SK-N-SH (cell line): Measurements from ENCODE around the gene NFATC4. TPM values are rescaled to one million over a fixed set of nuclear protein-coding genes. Genes with fewer than 3 reads are reported as not detected.

ENCODE experiments used
- CTCF ChIA-PET: fragments of 300-600, 350-600 bp; formaldehyde crosslinking; extraction: SDS; loops from one replicate; lab custom pipeline; 2021; lab: Yijun Ruan, JAX
- POLR2A ChIA-PET: fragments of 350-600 bp; sonication (Branson Sonifier 250); formaldehyde crosslinking; extraction: SDS; loops from one replicate; lab custom pipeline; 2020; ENCODE audit warnings: antibody characterized with exemption, inconsistent platforms; lab: Yijun Ruan, JAX
- DNase-seq: peaks from one replicate; pipeline ENCODE4 v3.0.0; 2012
- H2AFZ ChIP-seq: fragments of 200-600 bp; sonication (generic); 2 replicates; pipeline ENCODE4 v1.8.1; 2016; ENCODE audit warnings: antibody characterized with exemption, mild to moderate bottlenecking, low read depth
- H3F3A ChIP-seq: fragments of 200-600 bp; sonication (generic); replicated peaks from 2 replicates; pipeline ENCODE3; 2016; ENCODE audit warnings: antibody characterized with exemption, mild to moderate bottlenecking; ENCODE audit not compliant: insufficient read depth
- H3K27ac ChIP-seq, 2 experiments: fragments of 200-500 bp in 1 of 2; fragments of 200-600 bp in 1 of 2; sonication (Bioruptor generic) in 1 of 2; sonication (generic), shearing (Covaris generic) in 1 of 2; 2 replicates each; pipeline versions ENCODE4 v1.5.1 to v1.6.1; 2014 to 2016; ENCODE audit warnings: low read depth in 2 of 2, inconsistent platforms in 1 of 2, low read length in 1 of 2, mild to moderate bottlenecking in 1 of 2, mixed read lengths in 1 of 2
- H3K27me3 ChIP-seq: fragments of 200-600 bp; sonication (generic), shearing (Covaris generic); 2 replicates; pipeline ENCODE4 v1.6.1; 2016; ENCODE audit warnings: mixed run types; ENCODE audit not compliant: insufficient read depth
- H3K36me3 ChIP-seq, 2 experiments: fragments of 200-500 bp in 1 of 2; fragments of 200-600 bp in 1 of 2; sonication (Bioruptor generic) in 1 of 2; sonication (generic) in 1 of 2; replicated peaks in 1 of 2; 2 replicates each; pipeline versions ENCODE3 to v1.5.1; 2014 to 2016; ENCODE audit warnings: low read length in 1 of 2, mild to moderate bottlenecking in 1 of 2; ENCODE audit not compliant: insufficient read depth in 2 of 2, control insufficient read depth in 1 of 2
- H3K4me1 ChIP-seq, 2 experiments: fragments of 200-500 bp in 1 of 2; fragments of 200-600 bp in 1 of 2; sonication (Bioruptor generic) in 1 of 2; sonication (generic), shearing (Covaris generic) in 1 of 2; 2 replicates each; pipeline versions ENCODE4 v1.5.1 to v1.6.1; 2014 to 2016; ENCODE audit warnings: low read depth in 1 of 2, low read length in 1 of 2, mixed run types in 1 of 2; ENCODE audit not compliant: insufficient read depth in 2 of 2, control insufficient read depth in 1 of 2
- H3K4me2 ChIP-seq: fragments of 200-600 bp; sonication (generic), shearing (Covaris generic); 2 replicates; pipeline ENCODE4 v1.6.1; 2017; ENCODE audit warnings: mixed run types
- H3K4me3 ChIP-seq, 2 experiments: fragments of 200-500 bp in 1 of 2; fragments of 200-600 bp in 1 of 2; sonication (Bioruptor generic) in 1 of 2; sonication (generic), shearing (Covaris generic) in 1 of 2; 2 replicates each; pipeline versions ENCODE4 v1.5.1 to v1.8.1; 2014 to 2016; ENCODE audit warnings: low read depth in 2 of 2, inconsistent platforms in 1 of 2, low read length in 1 of 2, mild to moderate bottlenecking in 1 of 2, mixed read lengths in 1 of 2, moderate library complexity in 1 of 2
- H3K79me2 ChIP-seq: fragments of 200-600 bp; sonication (generic); 2 replicates; pipeline ENCODE4 v1.8.1; 2017; ENCODE audit warnings: mild to moderate bottlenecking; ENCODE audit not compliant: insufficient read depth
- H3K9ac ChIP-seq: fragments of 200-600 bp; sonication (generic); 2 replicates; pipeline ENCODE4 v1.6.1; 2017; ENCODE audit warnings: mixed run types
- H3K9me2 ChIP-seq: fragments of 200-600 bp; sonication (generic); 2 replicates; pipeline ENCODE4 v1.6.1; 2017; ENCODE audit warnings: mixed run types
- H3K9me3 ChIP-seq: fragments of 200-600 bp; sonication (generic); 2 replicates; pipeline ENCODE4 v1.6.1; 2017; ENCODE audit warnings: mixed run types, mild to moderate bottlenecking, moderate library complexity
- H4K20me1 ChIP-seq: fragments of 200-600 bp; sonication (generic); 2 replicates; pipeline ENCODE4 v1.6.1; 2017; ENCODE audit warnings: mild to moderate bottlenecking, mixed run types; ENCODE audit not compliant: insufficient read depth
- ELF1 ChIP-seq: IDR thresholded peaks from 2 replicates; pipeline ENCODE4 v1.4.0; 2012
- EP300 ChIP-seq, 2 experiments: IDR thresholded peaks; 2 replicates each; pipeline versions ENCODE4 v1.4.0 to v1.6.1; 2012; ENCODE audit warnings: borderline replicate concordance in 1 of 2, low read depth in 1 of 2, low read length in 1 of 2
- FOSL2 ChIP-seq: IDR thresholded peaks from 2 replicates; pipeline ENCODE4 v1.4.0; 2012; ENCODE audit warnings: low read depth, mild to moderate bottlenecking, moderate library complexity, borderline replicate concordance
- FOXJ3 ChIP-seq: sonication (generic); formaldehyde crosslinking; IDR thresholded peaks from 2 replicates; pipeline ENCODE4 v1.5.1; 2020; ENCODE audit warnings: mild to moderate bottlenecking, missing genetic modification reagents
- GATA2 ChIP-seq: sonication (generic); formaldehyde crosslinking; IDR thresholded peaks from 2 replicates; pipeline ENCODE4 v1.5.0; 2020; ENCODE audit warnings: mild to moderate bottlenecking, missing genetic modification reagents
- JUND ChIP-seq: IDR thresholded peaks from 2 replicates; pipeline ENCODE4 v1.4.0; 2012
- MEF2A ChIP-seq: IDR thresholded peaks from 2 replicates; pipeline ENCODE4 v1.4.0; 2012; ENCODE audit warnings: low read depth, borderline replicate concordance
- MXI1 ChIP-seq: IDR thresholded peaks from 2 replicates; pipeline ENCODE4 v1.6.1; 2012; ENCODE audit warnings: mild to moderate bottlenecking, low read depth, low read length, improper control_type of control experiment
- RFX5 ChIP-seq: IDR thresholded peaks from 2 replicates; pipeline ENCODE4 v1.6.1; 2012; ENCODE audit warnings: mild to moderate bottlenecking, improper control_type of control experiment, low read length
- SIN3A ChIP-seq: IDR thresholded peaks from 2 replicates; pipeline ENCODE4 v1.6.1; 2012; ENCODE audit warnings: low read depth, mild to moderate bottlenecking, low read length, moderate library complexity, borderline replicate concordance
- SMC3 ChIP-seq: IDR thresholded peaks from 2 replicates; pipeline ENCODE4 v1.6.1; 2012; ENCODE audit warnings: low read depth, low read length, improper control_type of control experiment
- TAF1 ChIP-seq: IDR thresholded peaks from 2 replicates; pipeline ENCODE4 v1.6.1; 2012; ENCODE audit warnings: low read depth, mild to moderate bottlenecking, low read length, moderate library complexity, borderline replicate concordance
- TCF12 ChIP-seq: IDR thresholded peaks from 2 replicates; pipeline ENCODE4 v1.4.0; 2012
- TEAD4 ChIP-seq: IDR thresholded peaks from 2 replicates; pipeline ENCODE4 v1.4.0; 2012; ENCODE audit warnings: mild to moderate bottlenecking, borderline replicate concordance; ENCODE audit not compliant: insufficient read depth
- WGBS: methylation state at CpG from one replicate; pipeline ENCODE4 v1.1.6; 2017; ENCODE audit warnings: low lambda C conversion rate; 5-methylcytosine and 5-hydroxymethylcytosine counted together
- polyA plus RNA-seq, 3 experiments: library from polyadenylated mRNA; depleted of rRNA; stranded (reverse); fragments of >200 nt; gene quantifications; 2 replicates each; pipeline ENCODE4 v1.2.3, GENCODE V29; 2012
- TF ChIP-seq, protein P1 (sequence below): fragments of 200-600 bp; sonication (generic); IDR thresholded peaks from 2 replicates; pipeline ENCODE4 v1.6.1; 2017; ENCODE audit warnings: antibody characterized with exemption, mild to moderate bottlenecking, moderate library complexity
- TF ChIP-seq, protein P2 (sequence below): fragments of 150-350 bp; IDR thresholded peaks from 2 replicates; pipeline ENCODE4 v1.6.1; 2016; ENCODE audit warnings: mild to moderate bottlenecking, low read depth, low read length
- TF ChIP-seq, protein P3 (sequence below): IDR thresholded peaks from 2 replicates; pipeline ENCODE4 v1.4.0; 2012; ENCODE audit warnings: low read depth, borderline replicate concordance
- TF ChIP-seq, protein P4 (sequence below): IDR thresholded peaks from 2 replicates; pipeline ENCODE4 v1.4.0; 2012; ENCODE audit warnings: low read depth, borderline replicate concordance
- TF ChIP-seq, protein P5 (sequence below): fragments of 150-350 bp; IDR thresholded peaks from 2 replicates; pipeline ENCODE4 v1.6.1; 2017; ENCODE audit warnings: antibody characterized with exemption, low read length, low read depth, borderline replicate concordance
- TF ChIP-seq, protein P6 (sequence below): IDR thresholded peaks from 2 replicates; pipeline ENCODE4 v1.4.0; 2012; ENCODE audit warnings: low read depth

The NFATC4 gene
- polyA plus RNA-seq, 1 of the 3 experiments (the other 2 are of a cell fraction) = 25.3 TPM

DNA sequence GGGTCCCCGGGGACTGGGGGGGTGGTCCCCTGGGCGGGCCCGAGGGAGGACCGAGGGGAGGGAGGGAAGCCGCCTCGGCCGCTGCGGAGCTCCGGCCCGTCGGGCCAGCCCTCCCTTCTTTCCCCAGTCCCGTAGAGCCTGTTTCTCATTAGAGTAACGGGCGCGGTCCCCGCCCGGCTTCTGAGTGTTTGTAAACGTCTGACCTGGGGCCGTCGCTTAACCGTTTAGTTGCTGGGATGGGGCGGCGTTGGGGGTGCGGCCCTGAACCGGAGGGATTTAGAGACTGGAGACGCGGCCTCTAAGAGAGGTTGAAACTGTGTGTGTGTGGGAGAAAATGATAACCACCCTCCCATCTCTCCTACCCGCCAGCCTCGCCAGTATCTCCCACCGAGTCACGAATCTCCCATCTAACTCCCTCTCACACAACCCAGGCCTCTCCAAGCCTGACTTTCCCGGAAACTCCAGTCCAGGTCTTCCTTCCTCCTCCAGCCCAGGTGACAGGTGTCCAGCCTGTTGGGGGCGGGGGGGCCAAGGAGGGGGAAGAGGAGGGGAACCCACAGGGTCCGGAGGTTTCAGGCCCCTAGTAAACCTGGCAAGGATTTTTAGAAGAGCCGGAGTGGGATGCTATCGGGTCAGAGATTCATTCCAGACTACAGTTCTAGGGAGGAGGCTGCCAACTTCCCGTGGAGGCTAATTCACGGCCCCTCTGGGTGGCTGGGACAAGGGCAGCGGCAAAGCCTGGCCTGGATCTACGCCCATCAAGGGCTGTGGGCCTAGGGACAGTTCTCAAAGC, 1.1 kb upstream of the NFATC4 start:
- peak overlapping the region; percentile 85 to 86 for H3K4me3 ChIP-seq
- no peaks in the 10 kb centered on the region for H4K20me1 ChIP-seq
- peak overlapping the region; percentile 93 for H2AFZ ChIP-seq
- H3K4me2 ChIP-seq = peak overlapping the region; percentile 100
- peak overlapping the region; percentile 93 to 99 for H3K27ac ChIP-seq
- ChIA-PET CTCF (interaction anchor here (0.7 to 2.4 kb wide), 32 partner anchors 8 to 143 kb away, joined by 3 to 275 read pairs (median 11); partner anchors contain the start of genes CBLN3, CIDEB, KHNYN and LTB4R2), POLR2A (interaction anchor here (0.8 to 2.3 kb wide), 7 partner anchors 23 to 133 kb away, joined by 3 to 37 read pairs (median 5); partner anchors contain the start of genes CBLN3, KHNYN and SDR39U1)
- DNase-seq = peak; percentile 85
- H3K4me1 ChIP-seq = peaks cover 14 to 25% of the 10 kb centered on the region in 2 experiments; a peak in 3 of 4 replicates
- no peaks in the 10 kb centered on the region for H3K79me2 ChIP-seq
- peaks cover 23% of the 10 kb centered on the region for H3F3A ChIP-seq
- H3K9me3 ChIP-seq = no peaks in the 10 kb centered on the region
- H3K9me2 ChIP-seq = no peaks in the 10 kb centered on the region
- H3K27me3 ChIP-seq = no peaks in the 10 kb centered on the region
- no peaks in the 10 kb centered on the region for H3K36me3 ChIP-seq
- peak overlapping the region; percentile 62 for H3K9ac ChIP-seq
- 2% methylated on average over 26 of the region's 40 CpGs for WGBS
- no peak for TF ChIP-seq TEAD4
- no peak for TF ChIP-seq GATA2
- no peak for TF ChIP-seq ELF1
- 0 out of 2 replicates have a peak, but pooled peaks have one; percentile 57 for TF ChIP-seq SIN3A
- TF ChIP-seq EP300 (IDR thresholded peaks at IDR 0.05; ENCODE audit: borderline replicate concordance in 1 of 2, low read depth in 1 of 2, low read length in 1 of 2) = peak; percentile 53 to 62; a peak in 2 of 4 replicates
- 0 out of 2 replicates have a peak, but pooled peaks have one; percentile 11 for TF ChIP-seq MXI1
- peak; percentile 90 for TF ChIP-seq TCF12
- TF ChIP-seq, protein P1, sequence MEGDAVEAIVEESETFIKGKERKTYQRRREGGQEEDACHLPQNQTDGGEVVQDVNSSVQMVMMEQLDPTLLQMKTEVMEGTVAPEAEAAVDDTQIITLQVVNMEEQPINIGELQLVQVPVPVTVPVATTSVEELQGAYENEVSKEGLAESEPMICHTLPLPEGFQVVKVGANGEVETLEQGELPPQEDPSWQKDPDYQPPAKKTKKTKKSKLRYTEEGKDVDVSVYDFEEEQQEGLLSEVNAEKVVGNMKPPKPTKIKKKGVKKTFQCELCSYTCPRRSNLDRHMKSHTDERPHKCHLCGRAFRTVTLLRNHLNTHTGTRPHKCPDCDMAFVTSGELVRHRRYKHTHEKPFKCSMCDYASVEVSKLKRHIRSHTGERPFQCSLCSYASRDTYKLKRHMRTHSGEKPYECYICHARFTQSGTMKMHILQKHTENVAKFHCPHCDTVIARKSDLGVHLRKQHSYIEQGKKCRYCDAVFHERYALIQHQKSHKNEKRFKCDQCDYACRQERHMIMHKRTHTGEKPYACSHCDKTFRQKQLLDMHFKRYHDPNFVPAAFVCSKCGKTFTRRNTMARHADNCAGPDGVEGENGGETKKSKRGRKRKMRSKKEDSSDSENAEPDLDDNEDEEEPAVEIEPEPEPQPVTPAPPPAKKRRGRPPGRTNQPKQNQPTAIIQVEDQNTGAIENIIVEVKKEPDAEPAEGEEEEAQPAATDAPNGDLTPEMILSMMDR = no peak
- no peak for TF ChIP-seq SMC3
- 0 out of 2 replicates have a peak, but pooled peaks have one; percentile 21 for TF ChIP-seq RFX5
- TF ChIP-seq, protein P2, sequence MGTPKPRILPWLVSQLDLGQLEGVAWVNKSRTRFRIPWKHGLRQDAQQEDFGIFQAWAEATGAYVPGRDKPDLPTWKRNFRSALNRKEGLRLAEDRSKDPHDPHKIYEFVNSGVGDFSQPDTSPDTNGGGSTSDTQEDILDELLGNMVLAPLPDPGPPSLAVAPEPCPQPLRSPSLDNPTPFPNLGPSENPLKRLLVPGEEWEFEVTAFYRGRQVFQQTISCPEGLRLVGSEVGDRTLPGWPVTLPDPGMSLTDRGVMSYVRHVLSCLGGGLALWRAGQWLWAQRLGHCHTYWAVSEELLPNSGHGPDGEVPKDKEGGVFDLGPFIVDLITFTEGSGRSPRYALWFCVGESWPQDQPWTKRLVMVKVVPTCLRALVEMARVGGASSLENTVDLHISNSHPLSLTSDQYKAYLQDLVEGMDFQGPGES = no peak
- TF ChIP-seq TAF1 = peak; percentile 52
- TF ChIP-seq, protein P3, sequence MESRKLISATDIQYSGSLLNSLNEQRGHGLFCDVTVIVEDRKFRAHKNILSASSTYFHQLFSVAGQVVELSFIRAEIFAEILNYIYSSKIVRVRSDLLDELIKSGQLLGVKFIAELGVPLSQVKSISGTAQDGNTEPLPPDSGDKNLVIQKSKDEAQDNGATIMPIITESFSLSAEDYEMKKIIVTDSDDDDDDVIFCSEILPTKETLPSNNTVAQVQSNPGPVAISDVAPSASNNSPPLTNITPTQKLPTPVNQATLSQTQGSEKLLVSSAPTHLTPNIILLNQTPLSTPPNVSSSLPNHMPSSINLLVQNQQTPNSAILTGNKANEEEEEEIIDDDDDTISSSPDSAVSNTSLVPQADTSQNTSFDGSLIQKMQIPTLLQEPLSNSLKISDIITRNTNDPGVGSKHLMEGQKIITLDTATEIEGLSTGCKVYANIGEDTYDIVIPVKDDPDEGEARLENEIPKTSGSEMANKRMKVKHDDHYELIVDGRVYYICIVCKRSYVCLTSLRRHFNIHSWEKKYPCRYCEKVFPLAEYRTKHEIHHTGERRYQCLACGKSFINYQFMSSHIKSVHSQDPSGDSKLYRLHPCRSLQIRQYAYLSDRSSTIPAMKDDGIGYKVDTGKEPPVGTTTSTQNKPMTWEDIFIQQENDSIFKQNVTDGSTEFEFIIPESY = no peak
- TF ChIP-seq FOXJ3 (CRISPR knock-in tag) = no peak
- peak; percentile 40; the same call in 1 of the 2 replicates for TF ChIP-seq JUND
- TF ChIP-seq, protein P4, sequence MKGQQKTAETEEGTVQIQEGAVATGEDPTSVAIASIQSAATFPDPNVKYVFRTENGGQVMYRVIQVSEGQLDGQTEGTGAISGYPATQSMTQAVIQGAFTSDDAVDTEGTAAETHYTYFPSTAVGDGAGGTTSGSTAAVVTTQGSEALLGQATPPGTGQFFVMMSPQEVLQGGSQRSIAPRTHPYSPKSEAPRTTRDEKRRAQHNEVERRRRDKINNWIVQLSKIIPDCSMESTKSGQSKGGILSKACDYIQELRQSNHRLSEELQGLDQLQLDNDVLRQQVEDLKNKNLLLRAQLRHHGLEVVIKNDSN = 0 out of 2 replicates have a peak, but pooled peaks have one; percentile 31
- TF ChIP-seq, protein P5, sequence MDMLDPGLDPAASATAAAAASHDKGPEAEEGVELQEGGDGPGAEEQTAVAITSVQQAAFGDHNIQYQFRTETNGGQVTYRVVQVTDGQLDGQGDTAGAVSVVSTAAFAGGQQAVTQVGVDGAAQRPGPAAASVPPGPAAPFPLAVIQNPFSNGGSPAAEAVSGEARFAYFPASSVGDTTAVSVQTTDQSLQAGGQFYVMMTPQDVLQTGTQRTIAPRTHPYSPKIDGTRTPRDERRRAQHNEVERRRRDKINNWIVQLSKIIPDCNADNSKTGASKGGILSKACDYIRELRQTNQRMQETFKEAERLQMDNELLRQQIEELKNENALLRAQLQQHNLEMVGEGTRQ = no peak
- no peak for TF ChIP-seq MEF2A
- no peak for TF ChIP-seq FOSL2
- TF ChIP-seq, protein P6, sequence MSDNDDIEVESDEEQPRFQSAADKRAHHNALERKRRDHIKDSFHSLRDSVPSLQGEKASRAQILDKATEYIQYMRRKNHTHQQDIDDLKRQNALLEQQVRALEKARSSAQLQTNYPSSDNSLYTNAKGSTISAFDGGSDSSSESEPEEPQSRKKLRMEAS = peak; percentile 51
